NCI-H460 (cell line): ENCODE measurements around the gene WARS2. TPM values are rescaled to one million over a fixed set of nuclear protein-coding genes. Genes with fewer than 3 reads are reported as not detected.

ENCODE experiments used
- DNase-seq: peaks from one replicate; pipeline ENCODE4 v3.0.0-alpha.2; 2016; ENCODE audit warnings: low read depth; ENCODE audit errors: extremely low read depth
- total RNA-seq: library from RNA; depleted of rRNA; stranded (reverse); fragments of >200 nt; shearing (Covaris generic); gene quantifications from 2 replicates; pipeline ENCODE4 v1.2.3, GENCODE V29; 2014

The WARS2 gene
- total RNA-seq, 1 experiment from 2014 or later = 17.6 TPM

- no peak for DNase-seq
These were observed 53.6 kb downstream of the WARS2 start for GRCh38 chr1:119086830-119087229.

- no peak for DNase-seq
These were observed 55.7 kb downstream of the WARS2 start for GRCh38 chr1:119084798-119085197.

GRCh38 chr1:119083980-119084379 lies 56.5 kb downstream of the WARS2 start:
- DNase-seq = no peak

GRCh38 chr1:119083479-119083878 lies 57.0 kb downstream of the WARS2 start:
- no peak for DNase-seq

- DNase-seq = no peak
These were observed 58.8 kb downstream of the WARS2 start for GRCh38 chr1:119081700-119082099.

GRCh38 chr1:119081267-119081666 lies 59.2 kb downstream of the WARS2 start:
- no peak for DNase-seq

GRCh38 chr1:119080586-119080985 lies 59.9 kb downstream of the WARS2 start:
- DNase-seq = no peak

- no peak for DNase-seq
These were observed 60.6 kb downstream of the WARS2 start for GRCh38 chr1:119079881-119080280.

- no peak for DNase-seq
These were observed 64.8 kb downstream of the WARS2 start for GRCh38 chr1:119075614-119076013.

- DNase-seq = no peak
These were observed 69.1 kb downstream of the WARS2 start for GRCh38 chr1:119071321-119071720.

- DNase-seq = no peak
These were observed 70.8 kb downstream of the WARS2 start for GRCh38 chr1:119069682-119070081.

GRCh38 chr1:119068427-119068826 lies 72.0 kb downstream of the WARS2 start:
- no peak for DNase-seq

- no peak for DNase-seq
These were observed 78.8 kb downstream of the WARS2 start for GRCh38 chr1:119061700-119062099.

- DNase-seq = no peak
These were observed 84.9 kb downstream of the WARS2 start for GRCh38 chr1:119055568-119055967.

GRCh38 chr1:119053917-119054316 lies 86.5 kb downstream of the WARS2 start:
- no peak for DNase-seq

- no peak for DNase-seq
These were observed 88.2 kb downstream of the WARS2 start for GRCh38 chr1:119052267-119052666.

GRCh38 chr1:119048624-119049404 lies 91.6 kb downstream of the WARS2 start:
- DNase-seq = no peak

- no peak for DNase-seq
These were observed 93.5 kb downstream of the WARS2 start for GRCh38 chr1:119046785-119047438.

- no peak for DNase-seq
These were observed 94.0 kb downstream of the WARS2 start for GRCh38 chr1:119046429-119046784.

GRCh38 chr1:119045096-119045746 lies 95.2 kb downstream of the WARS2 start:
- no peak for DNase-seq

GRCh38 chr1:119040906-119041305 lies 99.5 kb downstream of the WARS2 start:
- no peak for DNase-seq

GRCh38 chr1:119040489-119040888 lies 100.0 kb downstream of the WARS2 start:
- DNase-seq = no peak
